C4-2B (cell line): ENCODE results near the gene ZNF154.

ENCODE experiments used
- ZFX ChIP-seq: fragments of 450-650 bp; IDR thresholded peaks from 2 replicates; pipeline ENCODE4 v1.6.1; 2017
- TF ChIP-seq, protein P1 (sequence below): fragments of 450-650 bp; conservative IDR thresholded peaks from 2 replicates; pipeline ENCODE4 v1.5.1; 2017; ENCODE audit warnings: mild to moderate bottlenecking

GRCh38 chr19:57757941-57758340 lies 48.9 kb upstream of the ZNF154 start:
- TF ChIP-seq, protein P1, sequence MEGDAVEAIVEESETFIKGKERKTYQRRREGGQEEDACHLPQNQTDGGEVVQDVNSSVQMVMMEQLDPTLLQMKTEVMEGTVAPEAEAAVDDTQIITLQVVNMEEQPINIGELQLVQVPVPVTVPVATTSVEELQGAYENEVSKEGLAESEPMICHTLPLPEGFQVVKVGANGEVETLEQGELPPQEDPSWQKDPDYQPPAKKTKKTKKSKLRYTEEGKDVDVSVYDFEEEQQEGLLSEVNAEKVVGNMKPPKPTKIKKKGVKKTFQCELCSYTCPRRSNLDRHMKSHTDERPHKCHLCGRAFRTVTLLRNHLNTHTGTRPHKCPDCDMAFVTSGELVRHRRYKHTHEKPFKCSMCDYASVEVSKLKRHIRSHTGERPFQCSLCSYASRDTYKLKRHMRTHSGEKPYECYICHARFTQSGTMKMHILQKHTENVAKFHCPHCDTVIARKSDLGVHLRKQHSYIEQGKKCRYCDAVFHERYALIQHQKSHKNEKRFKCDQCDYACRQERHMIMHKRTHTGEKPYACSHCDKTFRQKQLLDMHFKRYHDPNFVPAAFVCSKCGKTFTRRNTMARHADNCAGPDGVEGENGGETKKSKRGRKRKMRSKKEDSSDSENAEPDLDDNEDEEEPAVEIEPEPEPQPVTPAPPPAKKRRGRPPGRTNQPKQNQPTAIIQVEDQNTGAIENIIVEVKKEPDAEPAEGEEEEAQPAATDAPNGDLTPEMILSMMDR, result no peak
- TF ChIP-seq ZFX, result no peak
